Endothelial cell of umbilical vein (primary cell): ENCODE results near the gene DGCR8.

Source experiments
- CTCF ChIP-seq, 2 donors: IDR thresholded peaks; 1 replicate in 1 of 2; 2 replicates in 1 of 2; pipeline ENCODE4 v1.5.1; 2011; ENCODE audit warnings: low read length in 2 of 2, mild to moderate bottlenecking in 2 of 2, moderate library complexity in 2 of 2, control low read depth in 1 of 2, inconsistent platforms in 1 of 2, low read depth in 1 of 2; ENCODE audit not compliant: insufficient read depth in 1 of 2; ENCODE audit errors: extremely low read depth in 1 of 2
- EZH2 ChIP-seq: IDR thresholded peaks from 2 replicates; pipeline ENCODE4 v1.6.1; 2012; ENCODE audit warnings: borderline replicate concordance, low read depth, mild to moderate bottlenecking, moderate library complexity, low read length, inconsistent platforms; ENCODE audit not compliant: severe bottlenecking
- GATA2 ChIP-seq: IDR thresholded peaks from 2 replicates; pipeline ENCODE4 v1.7.0; 2011; ENCODE audit warnings: low read depth, mild to moderate bottlenecking, moderate library complexity, mixed read lengths, low read length; ENCODE audit not compliant: insufficient read length, insufficient read depth
- JUN ChIP-seq: IDR thresholded peaks from 2 replicates; pipeline ENCODE4 v1.6.1; 2011; ENCODE audit warnings: borderline replicate concordance, low read depth; ENCODE audit not compliant: insufficient read length, insufficient read depth
- MAX ChIP-seq: IDR thresholded peaks from 2 replicates; pipeline ENCODE4 v1.6.1; 2011; ENCODE audit not compliant: insufficient read depth, insufficient read length
- MYC ChIP-seq: IDR thresholded peaks from one replicate; pipeline ENCODE4 v1.6.1; 2011; ENCODE audit warnings: mild to moderate bottlenecking, low read depth, low read length
- POLR2A ChIP-seq: IDR thresholded peaks from 2 replicates; pipeline ENCODE4 v1.6.1; 2012; ENCODE audit warnings: low read depth, mild to moderate bottlenecking, control low read depth, low read length
- POLR2AphosphoS5 ChIP-seq: IDR thresholded peaks from 2 replicates; pipeline ENCODE4 v1.6.1; 2012; ENCODE audit warnings: low read depth, mild to moderate bottlenecking, control low read depth, low read length, moderate library complexity; ENCODE audit not compliant: insufficient read depth

GRCh38 chr22:20107951-20108756 lies 28.1 kb downstream of the DGCR8 start:
- TF ChIP-seq CTCF (IDR thresholded peaks at IDR 0.05; ENCODE audit: extremely low read depth in 1 of 2, insufficient read depth in 1 of 2, low read depth in 1 of 2, low read length in 2 of 2) = no peak
- TF ChIP-seq MAX = no peak
- no peak for TF ChIP-seq POLR2A
- no peak for TF ChIP-seq POLR2AphosphoS5
- TF ChIP-seq EZH2 = no peak
- TF ChIP-seq JUN = no peak
- TF ChIP-seq MYC = no peak
- TF ChIP-seq GATA2 = no peak
